HepG2 (cell line): ENCODE results near the gene KCNAB1. TPM values are rescaled to one million over a fixed set of nuclear protein-coding genes. Genes with fewer than 3 reads are reported as not detected.

ENCODE experiments used
- ATAC-seq: fragments of 200-7000 bp; cut with Tn5 transposase; 3 replicates; pipeline ENCODE4 v1.9.1; 2020; ENCODE audit warnings: mild to moderate bottlenecking, moderate library complexity
- BruUV-seq: library from RNA; stranded (reverse); fragments of 400-500 nt; replicated peaks from 2 replicates; lab custom pipeline; 2021; lab: Mats Ljungman, UMichigan
- CTCF ChIA-PET: fragments of 300-600 bp; formaldehyde crosslinking; extraction: SDS; loops from one replicate; lab custom pipeline; 2021; ENCODE audit warnings: low total read pairs, inconsistent platforms, low intra/inter-chr PET ratio; lab: Yijun Ruan, JAX
- POLR2A ChIA-PET: fragments of 350-600 bp; sonication (Branson Sonifier 250); formaldehyde crosslinking; loops from one replicate; lab custom pipeline; 2020; ENCODE audit warnings: antibody characterized with exemption, inconsistent platforms; lab: Yijun Ruan, JAX
- DNase-seq: peaks from one replicate; pipeline ENCODE4 v3.0.0-alpha.2; 2015; ENCODE audit warnings: low spot score
- FAIRE-seq: peaks from 3 replicates; lab custom pipeline; 2011; peaks lifted over from hg19 to GRCh38; lab: Jason Lieb, UNC
- H2AFZ ChIP-seq: one replicate; pipeline ENCODE4 v1.6.1; 2011; ENCODE audit warnings: low read length, inconsistent platforms
- H3K27ac ChIP-seq: fragments of 300-600 bp; 3 replicates; pipeline ENCODE4 v1.8.0; 2011; ENCODE audit warnings: mixed run types, mild to moderate bottlenecking, mixed read lengths, low read length, inconsistent platforms; ENCODE audit not compliant: insufficient read depth; ENCODE audit errors: extremely low read length
- H3K27me3 ChIP-seq, 2 experiments: fragments of 200-600 bp in 1 of 2; 2 replicates in 1 of 2; 3 replicates in 1 of 2; pipeline versions ENCODE4 v1.6.0 to v1.8.0; 2011; ENCODE audit warnings: low read length in 2 of 2, mild to moderate bottlenecking in 2 of 2, moderate library complexity in 2 of 2, inconsistent platforms in 1 of 2; ENCODE audit not compliant: insufficient read depth in 2 of 2, control insufficient read depth in 1 of 2
- H3K36me3 ChIP-seq, 2 experiments: fragments of 200-600 bp in 1 of 2; replicated peaks in 1 of 2; 2 replicates in 1 of 2; 3 replicates in 1 of 2; pipeline versions ENCODE4 v1.5.1 to v1.8.0; 2011; ENCODE audit warnings: low read length in 2 of 2, inconsistent platforms in 1 of 2; ENCODE audit not compliant: insufficient read depth in 2 of 2, control insufficient read depth in 1 of 2
- H3K4me1 ChIP-seq: 2 replicates; pipeline ENCODE4 v1.5.1; 2012; ENCODE audit warnings: low read length, inconsistent platforms; ENCODE audit not compliant: insufficient read depth
- H3K4me2 ChIP-seq: 2 replicates; pipeline ENCODE4 v1.6.0; 2011; ENCODE audit warnings: low read depth, low read length, inconsistent platforms
- H3K4me3 ChIP-seq, 3 experiments: fragments of 200-600 bp in 1 of 3; sonication (generic), shearing (Covaris generic) in 1 of 3; replicated peaks in 1 of 3; 2 replicates each; pipeline ENCODE4 v1.5.1; 2011 to 2016; ENCODE audit warnings: low read length in 3 of 3, inconsistent platforms in 2 of 3, low read depth in 2 of 3, mild to moderate bottlenecking in 2 of 3, control low read depth in 1 of 3, mixed read lengths in 1 of 3; ENCODE audit not compliant: insufficient read depth in 1 of 3
- H3K79me2 ChIP-seq: one replicate; pipeline ENCODE4 v1.6.1; 2011; ENCODE audit warnings: low read length, inconsistent platforms; ENCODE audit not compliant: insufficient read depth
- H3K9ac ChIP-seq: 2 replicates; pipeline ENCODE4 v1.6.0; 2011; ENCODE audit warnings: mild to moderate bottlenecking, low read depth, low read length, inconsistent platforms; ENCODE audit not compliant: insufficient read depth
- H3K9me3 ChIP-seq: 2 replicates; pipeline ENCODE4 v1.5.1; 2012; ENCODE audit warnings: mild to moderate bottlenecking, low read length
- H4K20me1 ChIP-seq: 2 replicates; pipeline ENCODE4 v1.6.0; 2011; ENCODE audit warnings: inconsistent platforms, mild to moderate bottlenecking, low read length, moderate library complexity; ENCODE audit not compliant: insufficient read depth
- ATF6 ChIP-seq: sonication (generic); formaldehyde crosslinking; conservative IDR thresholded peaks from 2 replicates; pipeline ENCODE4 v1.4.0; 2020; ENCODE audit warnings: missing genetic modification reagents
- DBP ChIP-seq: sonication (generic); formaldehyde crosslinking; IDR thresholded peaks from 2 replicates; pipeline ENCODE4 v1.4.0; 2020; ENCODE audit warnings: missing genetic modification reagents; ENCODE audit errors: not compliant biosample characterization
- HNF4G ChIP-seq, 2 experiments: sonication (generic) in 1 of 2; formaldehyde crosslinking in 1 of 2; IDR thresholded peaks; 2 replicates each; pipeline versions ENCODE4 v1.4.0 to v1.6.1; 2011 to 2020; ENCODE audit warnings: borderline replicate concordance in 2 of 2, low read depth in 2 of 2, mild to moderate bottlenecking in 2 of 2, low read length in 1 of 2, missing genetic modification reagents in 1 of 2, moderate library complexity in 1 of 2
- JDP2 ChIP-seq: sonication (generic); formaldehyde crosslinking; IDR thresholded peaks from 2 replicates; pipeline ENCODE4 v1.8.1; 2022; ENCODE audit warnings: missing genetic modification reagents, borderline replicate concordance
- KDM3A ChIP-seq: IDR thresholded peaks from 2 replicates; pipeline ENCODE4 v1.6.1; 2018; ENCODE audit warnings: low read depth, missing compliant biosample characterization
- KMT2A ChIP-seq: sonication (generic); formaldehyde crosslinking; IDR thresholded peaks from 2 replicates; pipeline ENCODE4 v1.4.0; 2020; ENCODE audit warnings: missing genetic modification reagents
- NR2C2 ChIP-seq: sonication (generic); formaldehyde crosslinking; IDR thresholded peaks from 2 replicates; pipeline ENCODE4 v1.4.0; 2020; ENCODE audit warnings: missing genetic modification reagents, mild to moderate bottlenecking, moderate library complexity, borderline replicate concordance
- ONECUT2 ChIP-seq: sonication (generic); formaldehyde crosslinking; IDR thresholded peaks from 2 replicates; pipeline ENCODE4 v1.4.0; 2020; ENCODE audit warnings: missing genetic modification reagents
- SMARCE1 ChIP-seq: fragments of 450-650 bp; IDR thresholded peaks from 2 replicates; pipeline ENCODE4 v1.6.1; 2017; ENCODE audit warnings: borderline replicate concordance
- ZKSCAN8 ChIP-seq: IDR thresholded peaks from 2 replicates; pipeline ENCODE4 v1.6.1; 2016; ENCODE audit warnings: borderline replicate concordance, missing genetic modification reagents, missing compliant biosample characterization
- ZNF256 ChIP-seq: sonication (generic); formaldehyde crosslinking; conservative IDR thresholded peaks from 2 replicates; pipeline ENCODE4 v1.4.0; 2020; ENCODE audit warnings: missing genetic modification reagents
- ZNF574 ChIP-seq: sonication (generic); formaldehyde crosslinking; IDR thresholded peaks from 2 replicates; pipeline ENCODE4 v1.4.0; 2020; ENCODE audit warnings: missing genetic modification reagents
- ZNF580 ChIP-seq: IDR thresholded peaks from 2 replicates; pipeline ENCODE4 v1.6.1; 2016; ENCODE audit warnings: low read depth, borderline replicate concordance
- ZNF761 ChIP-seq: sonication (generic); formaldehyde crosslinking; conservative IDR thresholded peaks from 2 replicates; pipeline ENCODE4 v1.4.0; 2020; ENCODE audit warnings: mild to moderate bottlenecking, missing genetic modification reagents
- WGBS: methylation state at CpG from one replicate; pipeline ENCODE4 v1.1.6; 2017; ENCODE audit warnings: low lambda C conversion rate; 5-methylcytosine and 5-hydroxymethylcytosine counted together
- in situ Hi-C: cut with HindIII; loops from 2 replicates; pipeline ENCODE4 v1.10.0; 2017; ENCODE audit warnings: low pct_unique_long_range_greater_than_20kb; ENCODE audit not compliant: extremely low pct_ligation_motif_present
- intact Hi-C: fragments of 100-400 bp; cut with micrococcal nuclease; formaldehyde crosslinking; loops from one replicate; pipeline ENCODE4 v1.10.0; 2022; ENCODE audit not compliant: unreplicated experiment
- polyA plus RNA-seq, 8 experiments: library from polyadenylated mRNA; depleted of rRNA in 3 of 8; stranded (reverse) in 7 of 8; unstranded in 1 of 8; fragments of >200 nt; fragmentation: Illumina TruSeq in 4 of 8; extraction: Trizol in 4 of 8; gene quantifications; 2 replicates each; pipeline versions ENCODE4 v1.2.1 to v1.2.3, GENCODE V29; 2011 to 2016; ENCODE audit warnings: low read depth in 4 of 8, missing spikeins in 1 of 8, mixed read lengths in 1 of 8; ENCODE audit not compliant: insufficient read depth in 1 of 8
- total RNA-seq, 5 experiments: library from RNA; depleted of rRNA; stranded (reverse); fragments of >200 nt; fragmentation: Illumina TruSeq; extraction: Trizol; gene quantifications; 2 replicates each; pipeline ENCODE4 v1.2.3, GENCODE V29; 2016; ENCODE audit warnings: low read depth in 1 of 5

Gene KCNAB1
- total and polyA plus RNA-seq, 2 of the 13 experiments (the other 11 are each of a cell fraction or from before 2014, with no cell fraction given) = not detected

GRCh38 chr3:156298014-156298413, 177.6 kb downstream of the KCNAB1 start:
- no peaks in the 10 kb centered on the region for H3K36me3 ChIP-seq
- H2AFZ ChIP-seq = no peak overlapping the region
- H3K4me1 ChIP-seq = no peaks in the 10 kb centered on the region
- no peak overlapping the region for H3K27ac ChIP-seq
- FAIRE-seq = no peak
- H4K20me1 ChIP-seq = no peaks in the 10 kb centered on the region
- no peaks in the 10 kb centered on the region for H3K9me3 ChIP-seq
- TF ChIP-seq DBP (no peak), JDP2 (no peak), NR2C2 (CRISPR knock-in tag) (no peak), ZNF256 (CRISPR knock-in tag) (no peak), ZNF761 (CRISPR knock-in tag) (no peak), KDM3A (no peak)
- in situ Hi-C loops (no loop called here), intact Hi-C loops (no loop called here)
- no peak overlapping the region for H3K4me3 ChIP-seq
- no peak overlapping the region for H3K4me2 ChIP-seq
- H3K79me2 ChIP-seq = no peaks in the 10 kb centered on the region
- 72% methylated on average over 6 of the region's 6 CpGs for WGBS
- no peak for ATAC-seq
- ChIA-PET POLR2A (no interaction called here), CTCF (no interaction called here)
- no peak overlapping the region for H3K9ac ChIP-seq
- no peak for DNase-seq
- no TSS peak for BruUV-seq
- no peaks in the 10 kb centered on the region for H3K27me3 ChIP-seq

GRCh38 chr3:156298938-156299337, 178.6 kb downstream of the KCNAB1 start:
- Histone ChIP-seq H3K27me3 (no peaks in the 10 kb centered on the region), H3K79me2 (no peaks in the 10 kb centered on the region), H2AFZ (no peak overlapping the region), H3K4me1 (no peaks in the 10 kb centered on the region), H3K9me3 (no peaks in the 10 kb centered on the region), H3K4me2 (no peak overlapping the region), H4K20me1 (no peaks in the 10 kb centered on the region), H3K4me3 (no peak overlapping the region), H3K27ac (no peak overlapping the region), H3K36me3 (no peaks in the 10 kb centered on the region), H3K9ac (no peak overlapping the region)
- ChIA-PET CTCF (no interaction called here), POLR2A (no interaction called here)
- no TSS peak for BruUV-seq
- in situ Hi-C loops = no loop called here
- intact Hi-C loops = no loop called here
- no peak for DNase-seq
- no peak for ATAC-seq
- WGBS = 20% methylated on average over 2 of the region's 2 CpGs
- FAIRE-seq = no peak
- TF ChIP-seq ZKSCAN8 (CRISPR knock-in tag) (no peak), ZNF580 (no peak), KMT2A (no peak), ATF6 (CRISPR knock-in tag) (no peak), ZNF761 (CRISPR knock-in tag) (no peak), HNF4G (IDR thresholded peaks at IDR 0.05; ENCODE audit: borderline replicate concordance, low read depth, low read length) (no peak), HNF4G (CRISPR knock-in tag; IDR thresholded peaks at IDR 0.05; ENCODE audit: borderline replicate concordance, low read depth) (no peak), ZNF574 (CRISPR knock-in tag) (no peak), ONECUT2 (CRISPR knock-in tag) (no peak), SMARCE1 (no peak)
